Stimulated activated CD4-positive, alpha-beta T cell treated with anti-CD3 and anti-CD28 coated beads, Interleukin-4, amount 100 ng/mL, for 24 hours (primary cell): ENCODE data around the gene ARID3A.
"Not testable (repeated sequence)": the region's sequence is repeated elsewhere in the genome, so short reads cannot be mapped to it uniquely, and the experiment has no call there.

Source experiments
- DNase-seq: peaks from one replicate; pipeline ENCODE4 v3.0.0-alpha.2; 2020

Gene ARID3A

GRCh38 chr19:1019980-1020867, 94.4 kb downstream of the ARID3A start:
- peak; percentile 37 for DNase-seq

- peak; percentile 97 for DNase-seq
Observed at GRCh38 chr19:1020868-1021425, 95.1 kb downstream of the ARID3A start, which contains the start of gene TMEM259. TMEM259 (minus strand) TSS chr19:1021123; CDS start chr19:1020996, 127 bp downstream.

DNA sequence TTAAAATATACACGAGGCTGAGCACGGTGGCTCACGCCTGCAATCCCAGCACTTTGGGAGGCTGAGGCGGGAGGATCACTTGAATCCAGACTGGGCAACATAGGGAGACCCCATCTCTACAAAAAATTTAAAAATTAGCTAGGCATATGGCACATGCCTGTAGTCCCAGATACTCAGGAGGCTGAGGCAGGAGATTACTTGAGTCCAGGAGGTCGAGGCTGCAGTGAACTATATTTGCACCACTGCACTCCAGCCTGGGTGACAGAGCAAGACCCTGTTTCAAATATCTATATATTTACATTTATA, 98.0 kb downstream of the ARID3A start:
- DNase-seq, result not testable (repeated sequence)

DNA sequence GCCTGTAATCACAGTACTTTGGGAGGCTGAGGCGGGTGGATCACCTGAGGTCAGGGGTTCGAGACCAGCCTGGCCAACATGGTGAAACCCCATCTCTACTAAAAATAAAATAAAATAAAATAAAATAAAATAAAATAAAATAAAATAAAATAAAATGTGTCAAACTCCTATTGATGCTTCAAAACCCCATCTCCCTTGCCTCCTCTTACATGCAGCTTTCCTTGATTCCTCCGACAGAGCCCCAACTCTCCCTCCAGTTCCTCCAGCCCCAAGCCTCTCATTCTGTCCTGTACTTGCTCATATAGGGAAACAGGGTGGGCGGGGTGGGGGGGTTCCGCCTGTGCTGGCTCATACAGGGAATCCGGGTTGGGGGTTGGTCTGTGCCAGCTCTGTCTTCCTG, 99.2 kb downstream of the ARID3A start:
- not testable (repeated sequence) for DNase-seq
